Uterus (tissue), 2 donors: ENCODE results near the gene THEMIS.

Source experiments
- CTCF ChIP-seq, 4 experiments: fragments of 200-600 bp in 2 of 4; fragments of 450-650 bp in 2 of 4; sonication (generic) in 2 of 4; IDR thresholded peaks; one replicate each; pipeline ENCODE4 v1.5.1; 2016 to 2019; ENCODE audit warnings: antibody characterized with exemption in 4 of 4, mild to moderate bottlenecking in 2 of 4, moderate library complexity in 1 of 4
- POLR2A ChIP-seq, 2 donors: fragments of 450-650 bp; IDR thresholded peaks; one replicate each; pipeline ENCODE4 v1.6.1; 2016; ENCODE audit warnings: antibody characterized with exemption in 2 of 2, mild to moderate bottlenecking in 1 of 2, moderate library complexity in 1 of 2

- TF ChIP-seq CTCF (IDR thresholded peaks at IDR 0.05) (no peak), POLR2A (IDR thresholded peaks at IDR 0.05) (no peak)
These were observed 48.4 kb upstream of the THEMIS start for GRCh38 chr6:127949251-127949650.
